DMS153 treated with DMSO at 0.1 percent for 48 hours (cell line): Measurements from ENCODE around the gene IFNA17.
"Not testable (repeated sequence)": the region's sequence is repeated elsewhere in the genome, so short reads cannot be mapped to it uniquely, and the experiment has no call there.

ENCODE experiments used
- DNase-seq: peaks from one replicate; lab custom pipeline; 2025; ENCODE audit not compliant: unreplicated experiment; lab: John Stamatoyannopoulos, UW

The IFNA17 gene

GRCh38 chr9:21228122-21228521, at the start of gene IFNA17:
TSS of gene IFNA17 (minus strand) at chr9:21228222. CDS start at chr9:21228173, 49 bp downstream.
- no peak for DNase-seq

- DNase-seq = no peak
Measured at GRCh38 chr9:21268347-21268657, 40.3 kb upstream of the IFNA17 start.

- no peak for DNase-seq
Measured at GRCh38 chr9:21267485-21268346, 39.7 kb upstream of the IFNA17 start.

- DNase-seq = no peak
Measured at GRCh38 chr9:21266733-21267484, 38.9 kb upstream of the IFNA17 start.

- DNase-seq = no peak
Measured at GRCh38 chr9:21265421-21266189, 37.6 kb upstream of the IFNA17 start.

DNA sequence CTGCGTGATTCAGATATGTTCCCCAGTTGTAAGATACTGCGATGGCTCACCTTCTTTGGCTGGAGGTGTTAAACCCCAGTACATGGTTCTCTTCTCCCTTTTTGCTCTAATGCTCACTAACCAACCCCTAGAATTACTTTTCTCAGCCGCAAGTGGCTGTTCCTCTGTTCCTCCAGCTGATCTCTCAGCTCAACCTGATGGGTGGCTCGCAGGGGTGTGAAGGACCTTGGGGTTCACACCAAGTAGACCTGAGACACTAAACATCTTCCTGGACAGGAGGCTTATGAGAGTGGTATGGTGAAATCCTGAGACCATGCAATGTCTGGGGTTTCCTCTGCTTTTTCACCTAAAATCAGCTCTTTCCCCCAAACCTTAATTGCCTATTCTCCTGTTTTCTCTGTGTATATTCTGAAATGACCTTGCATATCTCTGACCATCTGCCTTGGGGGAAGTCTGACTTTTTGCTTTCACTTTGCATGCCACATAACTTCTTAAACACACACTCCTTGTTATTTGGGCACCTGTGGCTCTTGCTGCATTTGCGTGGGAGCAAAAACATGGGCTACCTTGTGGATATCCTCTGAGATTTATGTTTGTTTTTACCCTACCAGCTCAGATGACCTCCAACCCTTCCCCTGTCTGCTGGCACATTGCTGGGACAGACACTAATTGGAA, 27.7 kb upstream of the IFNA17 start:
- no peak for DNase-seq

GRCh38 chr9:21252721-21253547, 24.9 kb upstream of the IFNA17 start:
- peak; percentile 61 for DNase-seq

- no peak for DNase-seq
Measured at GRCh38 chr9:21251638-21252037, 23.6 kb upstream of the IFNA17 start.

- DNase-seq = no peak
Measured at GRCh38 chr9:21251190-21251589, 23.2 kb upstream of the IFNA17 start.

- DNase-seq = no peak
Measured at GRCh38 chr9:21244836-21245235, 16.8 kb upstream of the IFNA17 start.

- DNase-seq = no peak
Measured at GRCh38 chr9:21239911-21240310, 11.9 kb upstream of the IFNA17 start, which contains the start of gene IFNA14. TSS of gene IFNA14 (minus strand) at chr9:21240005. CDS start at chr9:21239935, 70 bp downstream.

GRCh38 chr9:21236360-21236714, 8.3 kb upstream of the IFNA17 start:
- DNase-seq = not testable (repeated sequence)

DNA sequence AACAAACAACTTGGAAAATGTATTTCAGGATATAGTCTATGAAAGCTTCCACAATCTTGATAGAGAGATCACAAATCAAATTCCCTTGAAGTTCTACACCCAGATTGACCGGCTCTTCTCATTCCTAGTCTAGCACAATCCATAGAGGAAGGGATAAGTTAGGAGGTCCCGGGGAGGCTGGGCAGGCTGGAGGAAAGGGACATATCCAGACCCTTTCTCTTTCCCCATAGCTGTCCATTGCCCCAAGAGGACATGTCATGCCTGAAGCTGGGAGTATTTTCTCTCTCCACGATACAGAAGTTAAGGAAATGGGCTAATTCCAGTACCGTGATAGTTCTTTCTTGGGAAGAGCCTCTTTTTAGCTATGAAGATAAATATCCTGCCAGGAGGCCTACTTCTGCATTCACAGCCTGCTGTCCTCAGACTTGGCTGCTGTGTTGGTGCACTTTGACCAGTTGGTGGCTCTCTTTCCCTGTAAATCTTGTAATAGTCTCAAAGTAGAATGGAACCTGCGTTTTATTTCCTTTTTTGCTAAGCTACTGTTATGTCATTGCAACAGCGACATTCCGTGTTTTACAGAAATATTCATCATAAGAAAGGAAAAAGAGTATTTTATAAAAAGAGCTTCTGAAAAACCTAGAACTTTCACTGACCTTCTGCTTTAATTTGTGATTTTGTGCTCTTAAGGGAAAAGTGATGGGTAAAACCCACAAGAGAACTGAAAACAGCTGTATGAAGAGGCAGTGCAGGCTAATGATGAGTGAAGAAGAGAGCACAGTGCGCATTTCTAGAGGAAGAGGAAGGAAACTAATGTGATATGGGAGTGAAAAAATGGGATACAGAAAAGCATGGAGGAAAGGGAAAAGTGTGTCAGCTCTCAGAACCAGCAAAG, 7.7 kb upstream of the IFNA17 start:
- peak; percentile 33 for DNase-seq

- no peak for DNase-seq
Measured at GRCh38 chr9:21234153-21234687, 6.2 kb upstream of the IFNA17 start.

DNA sequence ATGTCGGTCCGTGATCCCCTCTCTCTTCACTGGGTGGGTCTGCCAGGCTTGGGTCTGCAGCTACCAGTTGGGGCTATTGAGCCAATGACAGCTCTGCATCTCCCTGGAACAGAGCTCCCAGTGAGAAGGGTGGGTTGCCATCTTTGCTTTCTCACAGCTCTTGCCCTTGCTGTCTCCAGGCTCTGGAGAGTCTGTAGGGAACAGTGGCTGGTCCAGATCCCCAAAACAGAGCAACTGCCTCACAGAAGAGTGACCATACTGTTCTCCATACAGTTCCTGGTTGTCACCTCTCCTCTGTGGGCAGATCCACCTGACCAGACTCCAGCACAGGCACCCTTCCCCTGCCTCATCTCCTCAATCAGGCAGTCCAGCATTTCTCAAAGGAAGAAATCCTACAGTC, 5.2 kb upstream of the IFNA17 start:
- no peak for DNase-seq

- DNase-seq = not testable (repeated sequence)
Measured at GRCh38 chr9:21217211-21217610, 10.8 kb downstream of the IFNA17 start, which contains the start of gene IFNA16. TSS of gene IFNA16 (minus strand) at chr9:21217311. CDS start at chr9:21217305, 6 bp downstream.

DNA sequence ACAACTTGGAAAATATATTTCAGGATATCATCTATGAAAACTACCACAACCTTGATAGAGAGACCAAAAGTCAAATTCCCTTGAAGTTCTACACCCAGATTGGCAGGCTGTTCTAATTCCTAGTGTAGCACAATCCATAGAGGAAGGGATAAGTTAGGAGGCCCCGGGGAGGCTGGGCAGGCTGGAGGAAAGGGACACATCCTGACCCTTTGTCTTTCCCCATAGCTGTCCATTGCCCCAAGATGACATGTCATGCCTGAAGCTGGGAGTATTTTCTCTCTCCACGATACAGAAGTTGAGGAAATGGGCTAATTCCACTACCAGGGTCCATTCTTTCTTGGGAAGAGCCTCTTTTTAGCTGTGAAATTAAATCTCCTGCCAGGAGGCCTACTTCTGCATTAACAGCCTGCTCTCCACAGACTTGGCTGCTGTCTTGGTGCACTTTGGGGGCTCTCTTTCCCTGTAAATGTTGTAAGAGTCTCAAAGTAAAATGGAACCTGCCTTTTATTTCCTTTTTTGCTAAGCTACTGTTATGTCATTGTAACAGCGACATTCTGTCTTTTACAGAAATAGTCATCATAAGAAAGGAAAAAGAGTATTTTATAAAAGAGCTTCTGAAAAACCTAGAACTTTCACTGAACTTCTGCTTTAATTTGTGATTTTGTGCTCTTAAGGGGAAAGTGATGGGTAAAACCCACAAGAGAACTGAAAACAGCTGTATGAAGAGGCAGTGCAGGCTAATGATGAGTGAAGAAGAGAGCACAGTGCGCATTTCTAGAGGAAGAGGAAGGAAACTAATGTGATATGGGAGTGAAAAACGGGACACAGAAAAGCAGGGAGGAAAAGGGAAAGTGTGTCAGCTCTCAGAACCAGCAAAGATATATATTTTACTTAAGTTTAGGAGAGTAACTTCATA, 14.4 kb downstream of the IFNA17 start:
- DNase-seq = not testable (repeated sequence)

GRCh38 chr9:21212160-21212559, 15.9 kb downstream of the IFNA17 start:
- DNase-seq = not testable (repeated sequence)
